KG1 (cell line): ENCODE results near the gene GPR68.
"Not testable (repeated sequence)": the region's sequence is repeated elsewhere in the genome, so short reads cannot be mapped to it uniquely, and the experiment has no call there.

Experiments
- DNase-seq: peaks from one replicate; lab custom pipeline; 2025; lab: John Stamatoyannopoulos, UW

The GPR68 gene

GRCh38 chr14:91228112-91229004 is 16.1 kb downstream of the GPR68 start:
- no peak for DNase-seq

DNA sequence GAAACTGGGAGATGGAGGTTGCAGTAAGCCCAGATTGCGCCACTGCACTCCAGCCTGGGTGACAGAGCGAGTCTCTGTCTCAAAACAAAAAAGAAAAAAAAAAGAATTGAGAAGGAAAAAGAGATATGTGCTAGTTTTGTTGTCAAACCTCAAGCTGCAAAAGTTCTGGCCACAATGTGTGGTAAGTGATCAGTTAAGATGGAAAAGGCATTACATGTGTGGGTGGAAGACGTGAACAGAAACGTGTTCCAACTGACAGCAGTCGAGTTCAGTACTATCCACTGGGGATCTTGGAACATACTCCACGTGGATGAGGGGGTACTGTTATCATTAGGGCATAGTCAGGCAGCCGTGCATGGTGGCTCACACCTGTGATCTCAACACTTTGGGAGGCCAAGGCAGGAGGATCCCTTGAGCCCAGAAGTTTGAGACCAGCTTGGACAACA is 17.3 kb downstream of the GPR68 start:
- DNase-seq = no peak

GRCh38 chr14:91226360-91226759 is 18.1 kb downstream of the GPR68 start:
- DNase-seq = not testable (repeated sequence)

- DNase-seq = no peak
These were observed 19.5 kb downstream of the GPR68 start for GRCh38 chr14:91225025-91225424.

- no peak for DNase-seq
These were observed 21.3 kb downstream of the GPR68 start for GRCh38 chr14:91223028-91223783.

DNA sequence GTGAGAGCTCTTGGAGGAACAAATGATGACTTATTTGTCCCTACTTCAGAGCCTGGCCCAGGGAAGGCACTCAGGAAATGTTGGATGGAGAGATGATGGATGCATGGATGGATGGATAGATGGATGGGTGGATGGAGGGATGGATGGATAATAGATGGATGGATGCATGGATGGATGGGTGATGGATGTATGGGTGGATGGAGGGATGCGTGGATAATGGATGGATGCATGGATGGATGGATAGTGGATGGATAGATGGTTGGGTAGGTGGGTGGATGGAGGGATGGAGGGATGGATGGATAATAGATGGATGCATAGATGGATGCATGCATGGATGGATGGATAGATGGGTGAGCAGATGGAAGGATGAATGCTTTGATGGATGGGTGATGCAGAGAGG is 23.2 kb downstream of the GPR68 start:
- no peak for DNase-seq

DNA sequence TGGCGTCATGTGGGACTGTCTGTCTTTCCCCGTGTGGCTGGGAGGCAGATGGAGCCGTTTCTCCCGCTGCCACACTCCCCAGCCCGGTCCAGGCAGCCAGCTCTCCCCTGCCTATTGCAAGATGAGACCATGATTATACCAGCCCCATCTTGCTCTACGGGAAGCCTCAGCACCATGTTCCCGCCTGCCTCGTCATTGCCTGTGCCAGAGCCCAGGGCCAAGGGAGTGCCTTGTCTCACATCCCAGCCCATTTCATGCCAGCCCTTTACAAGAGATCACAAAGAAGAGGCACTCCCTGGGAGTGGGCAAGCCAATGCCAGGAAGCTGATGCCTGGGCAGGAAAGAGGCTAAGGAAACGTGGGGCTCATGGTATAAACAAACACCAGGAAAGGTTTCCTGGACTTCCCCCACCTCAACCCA is 23.9 kb downstream of the GPR68 start:
- DNase-seq = no peak

DNA sequence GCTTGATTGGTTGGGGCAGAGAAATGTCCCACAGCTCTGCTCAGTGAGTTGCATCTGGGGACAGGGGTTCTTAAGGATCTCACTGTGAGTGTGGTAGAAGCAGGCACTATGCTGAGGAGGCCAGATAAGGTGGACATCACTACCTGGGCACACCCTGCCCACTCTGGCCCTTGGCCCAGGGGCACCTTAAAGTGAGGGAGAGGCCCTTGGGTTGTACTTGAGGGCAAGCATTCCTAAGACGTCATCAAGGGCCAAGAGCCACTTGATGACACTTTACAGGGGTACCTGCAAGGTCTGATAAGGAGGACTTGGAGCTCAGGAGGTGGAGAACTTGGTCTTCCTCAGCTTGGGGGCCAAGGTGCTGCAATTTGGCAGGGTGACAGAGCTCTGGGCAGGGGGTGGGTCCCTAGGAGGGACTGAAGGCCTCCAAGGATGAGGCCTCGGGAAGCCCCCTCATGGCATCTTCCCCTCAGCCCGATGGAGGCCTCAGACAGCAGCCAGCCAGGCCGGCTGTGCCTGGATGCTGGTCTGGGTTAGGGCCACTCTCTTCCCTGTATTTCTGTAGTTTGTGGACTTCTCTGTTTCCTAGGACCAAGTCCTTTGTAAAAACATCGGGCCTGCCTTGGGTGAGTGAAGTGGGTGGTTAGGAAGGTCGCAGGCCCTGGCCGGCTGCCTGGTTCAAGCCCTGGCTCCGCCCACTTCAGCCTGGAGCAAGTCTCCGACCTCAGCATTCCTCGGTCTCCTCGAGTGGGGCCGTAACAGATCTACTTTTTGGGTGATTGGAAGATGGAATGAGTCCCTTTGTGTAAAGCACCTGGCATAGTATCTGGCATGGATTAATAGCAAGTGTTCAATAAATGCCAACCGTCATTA is 24.8 kb downstream of the GPR68 start:
- no peak for DNase-seq

DNA sequence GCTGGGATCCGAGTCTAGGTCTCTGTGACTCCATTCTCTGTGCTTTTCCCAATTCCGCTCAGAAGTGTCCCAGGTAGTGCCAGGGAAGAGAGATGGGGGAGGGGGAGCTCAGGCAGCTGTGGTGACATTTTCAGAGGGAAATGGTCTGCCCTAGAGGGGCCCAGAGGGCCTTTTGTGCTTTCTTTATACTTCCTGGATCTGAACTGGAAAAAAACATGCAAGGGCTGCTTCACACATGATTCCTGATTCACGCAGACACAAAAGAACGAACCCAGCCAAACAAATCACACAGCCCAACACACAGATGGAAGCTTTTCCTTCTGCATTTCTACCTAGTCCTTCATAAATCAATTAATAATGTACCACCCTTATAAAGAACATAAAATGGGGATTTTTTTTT is 26.5 kb downstream of the GPR68 start:
- no peak for DNase-seq

DNA sequence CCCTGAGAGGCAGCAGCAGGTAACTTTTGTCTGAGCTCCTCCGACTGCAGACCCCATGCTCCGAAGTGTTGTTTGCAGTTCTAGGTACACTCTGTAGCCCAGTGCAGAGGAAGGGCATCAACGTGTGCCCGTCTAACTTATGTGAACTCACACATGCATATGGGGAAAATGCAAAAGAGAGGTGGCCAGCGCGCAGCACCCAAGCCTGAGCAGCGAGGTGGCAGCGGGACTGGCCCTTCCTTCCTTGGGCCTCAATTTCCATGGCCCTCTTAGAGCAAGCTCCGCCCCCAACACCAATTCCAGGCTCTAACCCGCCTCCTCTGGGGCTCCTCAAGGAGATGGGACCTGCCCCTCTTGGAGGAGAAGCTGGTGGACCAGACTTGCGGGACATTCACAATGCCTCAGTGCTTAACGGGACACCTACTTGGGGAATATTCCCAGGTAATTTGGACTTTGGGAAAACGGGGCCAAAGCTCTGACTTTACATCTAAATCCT is 27.7 kb downstream of the GPR68 start:
- DNase-seq = no peak

DNA sequence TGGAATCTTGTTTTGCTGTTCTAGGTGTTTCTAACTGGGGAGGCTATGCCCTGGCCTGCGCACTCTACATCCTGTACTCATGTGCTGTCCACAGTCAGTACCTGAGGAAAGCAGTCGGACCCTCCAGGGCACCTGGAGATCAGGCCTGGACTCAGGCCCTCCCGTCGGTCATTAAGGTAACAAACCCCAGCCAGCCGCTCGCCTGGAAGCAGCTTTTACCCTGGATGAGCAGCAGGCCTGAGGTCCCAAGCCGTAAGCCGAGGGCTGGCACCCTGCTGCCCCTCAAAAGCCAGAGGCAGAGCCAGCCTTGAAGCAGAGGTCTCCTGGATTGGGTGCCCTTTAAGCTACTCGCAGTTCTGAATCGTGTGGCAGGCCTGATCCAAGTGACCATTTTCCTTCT is 29.1 kb downstream of the GPR68 start:
- DNase-seq = no peak

DNA sequence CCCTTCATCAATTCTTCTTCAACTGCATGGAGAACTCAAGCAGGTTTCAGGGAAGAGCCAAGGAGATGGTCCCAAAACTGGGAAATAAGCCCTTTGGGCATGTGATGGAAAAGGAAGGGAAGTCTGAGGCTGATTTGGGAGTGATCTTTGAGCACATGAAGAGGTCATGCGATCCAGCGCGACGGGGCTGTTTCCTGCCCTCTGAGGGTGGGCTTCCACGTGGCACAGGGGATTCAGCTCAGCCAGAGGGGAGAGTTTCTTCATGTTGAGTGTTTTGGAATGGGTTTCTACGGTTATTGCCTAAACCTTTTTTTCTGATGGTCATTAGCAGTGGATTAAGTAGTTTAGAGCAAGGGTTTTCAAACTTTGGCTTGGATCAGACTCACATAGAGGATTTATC is 30.2 kb downstream of the GPR68 start:
- no peak for DNase-seq

- DNase-seq = no peak
These were observed 33.5 kb downstream of the GPR68 start for GRCh38 chr14:91211017-91211416.

- no peak for DNase-seq
These were observed 37.5 kb downstream of the GPR68 start for GRCh38 chr14:91207008-91207407.

DNA sequence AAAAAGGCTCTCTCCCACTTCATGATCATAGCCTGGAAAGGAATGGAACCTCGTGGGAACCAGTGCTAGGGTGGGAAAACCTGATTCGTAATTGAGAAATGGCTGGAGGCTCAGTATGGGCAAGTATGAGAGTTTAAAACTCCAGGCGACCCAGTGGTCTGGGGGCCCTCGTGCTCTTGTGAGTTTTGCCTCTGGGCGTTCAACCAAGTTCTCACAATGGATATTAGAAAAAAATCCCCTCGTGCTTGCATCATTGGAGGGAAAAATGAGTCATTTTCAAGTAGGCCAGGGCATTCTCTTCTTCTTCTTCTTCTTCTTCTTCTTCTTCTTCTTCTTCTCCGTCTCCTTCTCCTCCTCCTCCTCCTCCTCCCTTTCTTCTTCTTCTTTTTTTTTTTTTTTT is 39.0 kb downstream of the GPR68 start:
- no peak for DNase-seq

GRCh38 chr14:91204657-91205056 is 39.8 kb downstream of the GPR68 start:
- no peak for DNase-seq

GRCh38 chr14:91202234-91202974 is 42.1 kb downstream of the GPR68 start:
- no peak for DNase-seq

GRCh38 chr14:91200802-91201201 is 43.7 kb downstream of the GPR68 start:
- not testable (repeated sequence) for DNase-seq

GRCh38 chr14:91197631-91198030 is 46.9 kb downstream of the GPR68 start:
- no peak for DNase-seq

- DNase-seq = no peak
These were observed 48.6 kb downstream of the GPR68 start for GRCh38 chr14:91195881-91196280.

- DNase-seq = no peak
These were observed 51.4 kb downstream of the GPR68 start for GRCh38 chr14:91193069-91193468.
